ENCODE data around the gene SMIM23. TPM values are rescaled to one million over a fixed set of nuclear protein-coding genes. Genes with fewer than 3 reads are reported as not detected.

SMIM23 gene
- total RNA-seq, 4 donors from 2014 or later = not detected

DNA sequence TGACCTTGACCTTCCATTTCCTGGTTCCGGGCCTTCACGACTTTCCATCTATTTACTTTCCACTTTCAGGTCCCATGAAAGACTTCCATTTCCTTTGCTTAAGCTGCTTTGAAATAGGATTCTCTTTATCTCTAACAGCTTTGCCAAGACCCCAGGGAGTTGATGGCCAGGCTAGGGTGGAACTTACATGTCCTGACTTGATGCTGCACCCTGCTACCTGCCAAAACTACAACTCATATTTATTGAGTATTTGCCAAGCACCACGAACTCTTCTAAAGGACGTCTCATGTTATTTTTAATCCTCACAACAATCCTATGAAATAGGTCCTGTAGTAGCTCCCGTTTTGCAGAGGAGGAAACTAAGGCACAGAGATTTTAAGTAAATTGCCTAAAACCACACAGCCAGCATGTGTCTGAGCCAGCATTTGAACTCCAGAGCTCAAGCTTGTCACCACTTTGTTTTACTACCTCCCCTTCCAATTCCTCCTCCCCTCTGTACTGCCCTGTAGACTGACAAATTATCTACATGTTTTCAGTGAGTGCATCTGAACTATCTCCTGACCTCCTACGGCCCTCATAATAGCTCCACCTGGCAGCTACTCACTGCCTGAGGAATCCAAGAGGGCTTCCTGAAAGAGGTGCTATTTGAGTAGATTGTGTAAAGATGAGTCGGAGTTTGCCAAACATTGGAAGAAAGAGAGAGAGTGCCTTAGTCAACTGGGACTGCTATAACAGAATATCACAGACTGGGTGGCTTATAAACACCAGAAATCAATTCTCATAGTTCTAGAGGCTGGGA, 38.4 kb upstream of the SMIM23 start:
- in situ Hi-C loops (cut with MboI; ENCODE audit: low pct_ligation_motif_present in 1 of 4, low pct_unique_long_range_greater_than_20kb in 1 of 4, low sequenced_read_pairs in 3 of 4) (no loop called here), intact Hi-C loops (cut with DNase I; ENCODE audit: low total_unique reads) (no loop called here)
- Histone ChIP-seq H3K36me3 (no peaks in the 10 kb centered on the region), H3K4me1 (no peaks in the 10 kb centered on the region), H3K9me3 (no peaks in the 10 kb centered on the region), H3K27ac (no peak overlapping the region), H3K27me3 (no peaks in the 10 kb centered on the region), H3K4me3 (no peak overlapping the region)
- no peak for DNase-seq
- TF ChIP-seq POLR2AphosphoS5 (IDR thresholded peaks at IDR 0.05) = no peak
- no peak for TF ChIP-seq EP300 (IDR thresholded peaks at IDR 0.05; ENCODE audit: low read depth)
- TF ChIP-seq, protein P1, sequence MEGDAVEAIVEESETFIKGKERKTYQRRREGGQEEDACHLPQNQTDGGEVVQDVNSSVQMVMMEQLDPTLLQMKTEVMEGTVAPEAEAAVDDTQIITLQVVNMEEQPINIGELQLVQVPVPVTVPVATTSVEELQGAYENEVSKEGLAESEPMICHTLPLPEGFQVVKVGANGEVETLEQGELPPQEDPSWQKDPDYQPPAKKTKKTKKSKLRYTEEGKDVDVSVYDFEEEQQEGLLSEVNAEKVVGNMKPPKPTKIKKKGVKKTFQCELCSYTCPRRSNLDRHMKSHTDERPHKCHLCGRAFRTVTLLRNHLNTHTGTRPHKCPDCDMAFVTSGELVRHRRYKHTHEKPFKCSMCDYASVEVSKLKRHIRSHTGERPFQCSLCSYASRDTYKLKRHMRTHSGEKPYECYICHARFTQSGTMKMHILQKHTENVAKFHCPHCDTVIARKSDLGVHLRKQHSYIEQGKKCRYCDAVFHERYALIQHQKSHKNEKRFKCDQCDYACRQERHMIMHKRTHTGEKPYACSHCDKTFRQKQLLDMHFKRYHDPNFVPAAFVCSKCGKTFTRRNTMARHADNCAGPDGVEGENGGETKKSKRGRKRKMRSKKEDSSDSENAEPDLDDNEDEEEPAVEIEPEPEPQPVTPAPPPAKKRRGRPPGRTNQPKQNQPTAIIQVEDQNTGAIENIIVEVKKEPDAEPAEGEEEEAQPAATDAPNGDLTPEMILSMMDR (IDR thresholded peaks at IDR 0.05) = no peak
- no peak for TF ChIP-seq POLR2A (IDR thresholded peaks at IDR 0.05)
- 73 to 81% methylated on average over 4 to 7 of the region's 7 CpGs for WGBS, 2 donors (ENCODE audit: low coverage in 1 of 2)

DNA sequence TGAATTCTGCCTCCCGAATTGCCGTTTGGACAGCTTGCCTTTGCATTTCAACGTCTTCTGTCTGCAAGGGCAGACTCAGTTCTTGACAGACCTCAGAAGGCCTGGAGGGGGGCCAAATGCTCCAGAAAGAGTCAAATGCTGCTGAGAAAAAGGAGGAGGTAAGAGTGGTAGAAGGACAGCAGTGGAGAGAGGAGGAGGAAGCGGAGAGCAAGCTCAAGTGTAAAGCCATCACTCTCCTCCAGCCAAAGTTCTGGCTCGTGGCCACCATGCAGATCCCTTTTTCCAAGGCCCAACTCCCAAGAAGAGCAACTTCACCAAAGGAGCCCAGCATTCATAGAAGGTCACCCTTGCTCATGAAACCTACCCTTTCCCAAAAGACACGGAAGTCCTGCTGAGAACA, 36.9 kb upstream of the SMIM23 start:
- no peaks in the 10 kb centered on the region for H3K9me3 ChIP-seq
- no peaks in the 10 kb centered on the region for H3K36me3 ChIP-seq
- H3K27me3 ChIP-seq = no peaks in the 10 kb centered on the region
- WGBS, 2 donors (ENCODE audit: low coverage in 1 of 2) = 79 to 80% methylated on average over 1 to 6 of the region's 6 CpGs
- no peak overlapping the region for H3K4me3 ChIP-seq
- DNase-seq = no peak
- no peak overlapping the region for H3K27ac ChIP-seq
- TF ChIP-seq, protein P1 (IDR thresholded peaks at IDR 0.05) = no peak
- TF ChIP-seq POLR2A (IDR thresholded peaks at IDR 0.05) (no peak), POLR2AphosphoS5 (IDR thresholded peaks at IDR 0.05) (no peak), EP300 (IDR thresholded peaks at IDR 0.05; ENCODE audit: low read depth) (no peak)
- no peaks in the 10 kb centered on the region for H3K4me1 ChIP-seq
- in situ Hi-C loops (cut with MboI; ENCODE audit: low pct_ligation_motif_present in 1 of 4, low pct_unique_long_range_greater_than_20kb in 1 of 4, low sequenced_read_pairs in 3 of 4) = no loop called here
- intact Hi-C loops (cut with DNase I; ENCODE audit: low total_unique reads) = no loop called here

DNA sequence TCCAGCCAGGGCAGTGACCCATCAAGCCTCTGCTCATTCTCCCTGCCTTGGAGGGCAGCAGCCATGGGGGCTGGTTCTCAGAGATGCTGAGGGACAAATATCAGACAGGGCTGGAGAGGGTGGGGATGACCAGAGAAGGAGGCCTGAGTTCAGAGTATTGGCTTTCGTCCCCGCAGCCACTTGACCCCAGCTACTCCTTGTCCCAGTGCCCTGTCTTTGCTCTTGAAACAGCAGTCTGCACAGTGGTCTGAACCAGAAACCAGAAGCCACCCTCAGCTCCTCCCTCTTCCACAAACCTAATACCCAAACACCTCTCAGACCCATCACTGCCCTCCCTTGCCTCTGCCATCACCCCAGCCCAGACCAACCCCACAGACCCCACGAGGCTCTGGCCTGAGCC, 36.3 kb upstream of the SMIM23 start:
- in situ Hi-C loops (cut with MboI; ENCODE audit: low pct_ligation_motif_present in 1 of 4, low pct_unique_long_range_greater_than_20kb in 1 of 4, low sequenced_read_pairs in 3 of 4) = no loop called here
- TF ChIP-seq EP300 (IDR thresholded peaks at IDR 0.05; ENCODE audit: low read depth) = no peak
- no peak for TF ChIP-seq POLR2A (IDR thresholded peaks at IDR 0.05)
- TF ChIP-seq, protein P1 (IDR thresholded peaks at IDR 0.05) = no peak
- TF ChIP-seq POLR2AphosphoS5 (IDR thresholded peaks at IDR 0.05) = no peak
- Histone ChIP-seq H3K36me3 (no peaks in the 10 kb centered on the region), H3K27ac (no peak overlapping the region), H3K27me3 (no peaks in the 10 kb centered on the region), H3K9me3 (no peaks in the 10 kb centered on the region), H3K4me1 (no peaks in the 10 kb centered on the region), H3K4me3 (no peak overlapping the region)
- 77 to 100% methylated on average over 1 to 3 of the region's 3 CpGs for WGBS, 2 donors (ENCODE audit: low coverage in 1 of 2)
- no peak for DNase-seq
- intact Hi-C loops (cut with DNase I; ENCODE audit: low total_unique reads) = no loop called here

DNA sequence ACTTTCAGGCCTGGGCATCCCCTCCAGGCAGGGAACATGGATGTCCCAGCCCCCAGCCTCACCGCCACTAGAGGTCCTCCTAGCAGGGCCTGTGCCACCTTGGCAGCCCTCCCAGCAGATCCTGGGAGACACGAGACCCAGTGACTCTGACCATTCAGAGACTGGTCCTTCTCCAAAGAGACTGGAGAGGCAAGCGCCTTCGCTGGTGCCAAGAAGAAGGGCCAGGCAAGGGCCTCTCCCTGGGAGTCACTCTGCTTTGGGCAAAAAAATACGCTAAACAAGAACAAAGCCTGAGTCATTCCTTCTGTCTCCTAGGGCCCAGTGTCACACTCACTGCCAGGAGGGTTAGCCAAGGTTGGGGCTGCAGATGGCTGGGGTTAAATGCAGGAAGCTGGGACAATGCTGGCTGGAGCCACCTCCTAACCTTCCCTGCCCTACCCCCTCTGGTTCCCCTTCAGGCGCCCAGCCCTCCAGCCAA, 35.3 kb upstream of the SMIM23 start:
- H3K36me3 ChIP-seq = no peaks in the 10 kb centered on the region
- DNase-seq = peak; percentile 12
- intact Hi-C loops (cut with DNase I; ENCODE audit: low total_unique reads) (no loop called here), in situ Hi-C loops (cut with MboI; ENCODE audit: low pct_ligation_motif_present in 1 of 4, low pct_unique_long_range_greater_than_20kb in 1 of 4, low sequenced_read_pairs in 3 of 4) (no loop called here)
- 76% methylated on average over 6 of the region's 6 CpGs; no CpG with 5 or more reads in 1 of the 2 donors for WGBS, 2 donors (ENCODE audit: low coverage in 1 of 2)
- no peak overlapping the region for H3K27ac ChIP-seq
- no peaks in the 10 kb centered on the region for H3K27me3 ChIP-seq
- TF ChIP-seq POLR2AphosphoS5 (IDR thresholded peaks at IDR 0.05) (no peak), POLR2A (IDR thresholded peaks at IDR 0.05) (no peak), EP300 (IDR thresholded peaks at IDR 0.05; ENCODE audit: low read depth) (no peak)
- TF ChIP-seq, protein P1 (IDR thresholded peaks at IDR 0.05) = no peak
- H3K4me3 ChIP-seq = no peak overlapping the region
- H3K4me1 ChIP-seq = no peaks in the 10 kb centered on the region
- H3K9me3 ChIP-seq = no peaks in the 10 kb centered on the region
